Transverse colon (tissue), 4 donors: ENCODE measurements around the gene SOX5.

Source experiments
- EP300 ChIP-seq: sonication (generic); formaldehyde crosslinking; IDR thresholded peaks from one replicate; pipeline ENCODE4 v1.6.1; 2017; ENCODE audit warnings: antibody characterized with exemption, low read depth
- POLR2A ChIP-seq: fragments of 450-650 bp; IDR thresholded peaks from one replicate; pipeline ENCODE4 v1.6.1; 2016; ENCODE audit warnings: antibody characterized with exemption, mild to moderate bottlenecking, moderate library complexity
- POLR2AphosphoS5 ChIP-seq, 3 donors: sonication (generic); formaldehyde crosslinking; IDR thresholded peaks; one replicate each; pipeline ENCODE4 v1.6.1; 2016; ENCODE audit warnings: antibody characterized with exemption in 3 of 3
- TF ChIP-seq, protein P1 (sequence below), 5 experiments: fragments of 200-600 bp in 3 of 5; fragments of 450-650 bp in 2 of 5; sonication (generic) in 3 of 5; IDR thresholded peaks; 1 replicate in 2 of 5; 2 replicates in 3 of 5; pipeline ENCODE4 v1.5.1; 2016 to 2017; ENCODE audit warnings: antibody characterized with exemption in 5 of 5, inconsistent platforms in 3 of 5, mild to moderate bottlenecking in 2 of 5, moderate library complexity in 1 of 5

DNA sequence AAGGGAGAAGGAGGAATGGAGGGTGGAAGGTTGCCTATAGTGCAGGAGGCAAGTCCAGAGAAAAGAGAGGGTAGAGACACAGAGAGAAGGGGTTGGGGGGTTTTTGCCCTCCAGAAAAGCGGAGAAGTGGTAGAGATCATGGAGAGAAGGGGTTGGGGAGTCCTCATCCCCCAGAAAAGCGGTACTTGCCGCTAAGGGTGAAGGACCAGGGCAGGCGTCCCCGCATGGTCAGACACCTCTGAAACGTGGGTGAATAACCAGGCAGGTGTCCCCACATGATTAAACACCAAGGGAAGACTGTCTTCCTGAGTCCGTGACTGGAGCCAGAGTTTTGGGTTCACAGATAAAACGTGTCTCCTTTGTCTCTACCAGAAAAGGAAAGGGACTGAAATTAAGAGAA lies 439.0 kb downstream of the SOX5 start:
- TF ChIP-seq, protein P1, sequence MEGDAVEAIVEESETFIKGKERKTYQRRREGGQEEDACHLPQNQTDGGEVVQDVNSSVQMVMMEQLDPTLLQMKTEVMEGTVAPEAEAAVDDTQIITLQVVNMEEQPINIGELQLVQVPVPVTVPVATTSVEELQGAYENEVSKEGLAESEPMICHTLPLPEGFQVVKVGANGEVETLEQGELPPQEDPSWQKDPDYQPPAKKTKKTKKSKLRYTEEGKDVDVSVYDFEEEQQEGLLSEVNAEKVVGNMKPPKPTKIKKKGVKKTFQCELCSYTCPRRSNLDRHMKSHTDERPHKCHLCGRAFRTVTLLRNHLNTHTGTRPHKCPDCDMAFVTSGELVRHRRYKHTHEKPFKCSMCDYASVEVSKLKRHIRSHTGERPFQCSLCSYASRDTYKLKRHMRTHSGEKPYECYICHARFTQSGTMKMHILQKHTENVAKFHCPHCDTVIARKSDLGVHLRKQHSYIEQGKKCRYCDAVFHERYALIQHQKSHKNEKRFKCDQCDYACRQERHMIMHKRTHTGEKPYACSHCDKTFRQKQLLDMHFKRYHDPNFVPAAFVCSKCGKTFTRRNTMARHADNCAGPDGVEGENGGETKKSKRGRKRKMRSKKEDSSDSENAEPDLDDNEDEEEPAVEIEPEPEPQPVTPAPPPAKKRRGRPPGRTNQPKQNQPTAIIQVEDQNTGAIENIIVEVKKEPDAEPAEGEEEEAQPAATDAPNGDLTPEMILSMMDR (IDR thresholded peaks at IDR 0.05): no peak
- TF ChIP-seq POLR2A (no peak), EP300 (no peak), POLR2AphosphoS5 (IDR thresholded peaks at IDR 0.05) (no peak)
